Neural cell (in vitro differentiated cells): ENCODE data around the gene DAGLA.

ENCODE experiments used
- POLR2AphosphoS5 ChIP-seq: IDR thresholded peaks from 2 replicates; pipeline ENCODE4 v1.6.1; 2012
- SMC3 ChIP-seq: fragments of 450-650 bp; conservative IDR thresholded peaks from 2 replicates; pipeline ENCODE4 v1.6.1; 2014; ENCODE audit warnings: antibody characterized with exemption, mild to moderate bottlenecking, moderate library complexity; ENCODE audit not compliant: poor library complexity
- TF ChIP-seq, protein P1 (sequence below): IDR thresholded peaks from 2 replicates; pipeline ENCODE4 v1.6.1; 2012; ENCODE audit warnings: borderline replicate concordance
- TF ChIP-seq, protein P2 (sequence below): fragments of 450-650 bp; IDR thresholded peaks from 2 replicates; pipeline ENCODE4 v1.5.1; 2014; ENCODE audit warnings: antibody characterized with exemption, mild to moderate bottlenecking, moderate library complexity; ENCODE audit not compliant: poor library complexity, severe bottlenecking

DNA sequence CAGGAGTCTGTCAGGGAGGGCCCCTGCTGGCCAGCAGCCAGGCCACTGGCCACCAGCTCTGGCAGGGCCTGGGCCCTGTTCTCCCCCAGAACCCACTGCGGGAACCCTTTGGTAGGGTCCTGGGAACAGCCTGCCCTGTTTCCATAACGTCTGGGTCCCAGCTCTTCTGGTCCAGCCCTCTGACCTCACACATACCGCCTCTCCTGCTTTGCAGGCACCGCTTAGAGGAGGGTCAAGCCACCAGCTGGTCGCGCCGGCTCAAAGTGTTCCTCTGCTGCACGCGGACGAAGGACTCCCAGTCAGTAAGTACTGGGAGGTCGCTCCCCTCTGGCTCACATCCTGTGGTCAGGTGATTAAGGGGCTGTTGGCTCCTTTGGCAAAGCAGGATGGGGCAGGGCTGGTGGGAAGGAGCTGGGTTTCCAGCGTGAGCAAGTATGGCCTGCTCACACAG is 45.6 kb downstream of the DAGLA start:
- TF ChIP-seq, protein P1, sequence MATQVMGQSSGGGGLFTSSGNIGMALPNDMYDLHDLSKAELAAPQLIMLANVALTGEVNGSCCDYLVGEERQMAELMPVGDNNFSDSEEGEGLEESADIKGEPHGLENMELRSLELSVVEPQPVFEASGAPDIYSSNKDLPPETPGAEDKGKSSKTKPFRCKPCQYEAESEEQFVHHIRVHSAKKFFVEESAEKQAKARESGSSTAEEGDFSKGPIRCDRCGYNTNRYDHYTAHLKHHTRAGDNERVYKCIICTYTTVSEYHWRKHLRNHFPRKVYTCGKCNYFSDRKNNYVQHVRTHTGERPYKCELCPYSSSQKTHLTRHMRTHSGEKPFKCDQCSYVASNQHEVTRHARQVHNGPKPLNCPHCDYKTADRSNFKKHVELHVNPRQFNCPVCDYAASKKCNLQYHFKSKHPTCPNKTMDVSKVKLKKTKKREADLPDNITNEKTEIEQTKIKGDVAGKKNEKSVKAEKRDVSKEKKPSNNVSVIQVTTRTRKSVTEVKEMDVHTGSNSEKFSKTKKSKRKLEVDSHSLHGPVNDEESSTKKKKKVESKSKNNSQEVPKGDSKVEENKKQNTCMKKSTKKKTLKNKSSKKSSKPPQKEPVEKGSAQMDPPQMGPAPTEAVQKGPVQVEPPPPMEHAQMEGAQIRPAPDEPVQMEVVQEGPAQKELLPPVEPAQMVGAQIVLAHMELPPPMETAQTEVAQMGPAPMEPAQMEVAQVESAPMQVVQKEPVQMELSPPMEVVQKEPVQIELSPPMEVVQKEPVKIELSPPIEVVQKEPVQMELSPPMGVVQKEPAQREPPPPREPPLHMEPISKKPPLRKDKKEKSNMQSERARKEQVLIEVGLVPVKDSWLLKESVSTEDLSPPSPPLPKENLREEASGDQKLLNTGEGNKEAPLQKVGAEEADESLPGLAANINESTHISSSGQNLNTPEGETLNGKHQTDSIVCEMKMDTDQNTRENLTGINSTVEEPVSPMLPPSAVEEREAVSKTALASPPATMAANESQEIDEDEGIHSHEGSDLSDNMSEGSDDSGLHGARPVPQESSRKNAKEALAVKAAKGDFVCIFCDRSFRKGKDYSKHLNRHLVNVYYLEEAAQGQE, result no peak
- TF ChIP-seq POLR2AphosphoS5 (no peak), SMC3 (no peak)
- TF ChIP-seq, protein P2, sequence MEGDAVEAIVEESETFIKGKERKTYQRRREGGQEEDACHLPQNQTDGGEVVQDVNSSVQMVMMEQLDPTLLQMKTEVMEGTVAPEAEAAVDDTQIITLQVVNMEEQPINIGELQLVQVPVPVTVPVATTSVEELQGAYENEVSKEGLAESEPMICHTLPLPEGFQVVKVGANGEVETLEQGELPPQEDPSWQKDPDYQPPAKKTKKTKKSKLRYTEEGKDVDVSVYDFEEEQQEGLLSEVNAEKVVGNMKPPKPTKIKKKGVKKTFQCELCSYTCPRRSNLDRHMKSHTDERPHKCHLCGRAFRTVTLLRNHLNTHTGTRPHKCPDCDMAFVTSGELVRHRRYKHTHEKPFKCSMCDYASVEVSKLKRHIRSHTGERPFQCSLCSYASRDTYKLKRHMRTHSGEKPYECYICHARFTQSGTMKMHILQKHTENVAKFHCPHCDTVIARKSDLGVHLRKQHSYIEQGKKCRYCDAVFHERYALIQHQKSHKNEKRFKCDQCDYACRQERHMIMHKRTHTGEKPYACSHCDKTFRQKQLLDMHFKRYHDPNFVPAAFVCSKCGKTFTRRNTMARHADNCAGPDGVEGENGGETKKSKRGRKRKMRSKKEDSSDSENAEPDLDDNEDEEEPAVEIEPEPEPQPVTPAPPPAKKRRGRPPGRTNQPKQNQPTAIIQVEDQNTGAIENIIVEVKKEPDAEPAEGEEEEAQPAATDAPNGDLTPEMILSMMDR, result no peak
